Measurements from ENCODE around the gene UBE2K.
"Not testable (repeated sequence)": the region's sequence is repeated elsewhere in the genome, so short reads cannot be mapped to it uniquely, and the experiment has no call there.

UBE2K gene

DNA sequence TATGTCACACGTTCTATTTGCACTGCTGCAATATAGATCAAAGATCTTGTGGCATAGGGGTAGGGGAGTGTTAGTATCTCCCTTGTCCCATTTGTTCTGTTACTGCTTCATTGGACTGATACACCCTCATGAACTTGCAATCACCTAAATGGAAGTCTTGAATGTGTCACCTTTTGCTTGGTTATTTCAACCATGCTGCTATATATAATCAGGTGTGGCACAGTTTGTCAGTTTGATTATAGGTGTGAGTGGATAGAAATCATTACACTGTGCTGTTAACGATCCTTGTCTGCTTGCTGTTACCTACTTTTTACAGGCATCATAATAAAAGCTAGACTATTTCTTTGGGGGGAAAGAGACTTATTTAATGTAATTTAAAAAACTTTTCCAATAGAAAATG is 84.1 kb downstream of the UBE2K start:
- H3K36me3 ChIP-seq (ENCODE audit: control insufficient read depth, insufficient read depth, low read length); H3K27me3 ChIP-seq (ENCODE audit: control insufficient read depth, insufficient read depth, low read length); H3K9me3 ChIP-seq (ENCODE audit: control insufficient read depth, insufficient read depth, low read length); H3K4me3 ChIP-seq (ENCODE audit: low read depth, low read length); H3K9ac ChIP-seq (ENCODE audit: low read depth, low read length); H3K4me1 ChIP-seq (ENCODE audit: control insufficient read depth, insufficient read depth, low read length): not testable (repeated sequence)

DNA sequence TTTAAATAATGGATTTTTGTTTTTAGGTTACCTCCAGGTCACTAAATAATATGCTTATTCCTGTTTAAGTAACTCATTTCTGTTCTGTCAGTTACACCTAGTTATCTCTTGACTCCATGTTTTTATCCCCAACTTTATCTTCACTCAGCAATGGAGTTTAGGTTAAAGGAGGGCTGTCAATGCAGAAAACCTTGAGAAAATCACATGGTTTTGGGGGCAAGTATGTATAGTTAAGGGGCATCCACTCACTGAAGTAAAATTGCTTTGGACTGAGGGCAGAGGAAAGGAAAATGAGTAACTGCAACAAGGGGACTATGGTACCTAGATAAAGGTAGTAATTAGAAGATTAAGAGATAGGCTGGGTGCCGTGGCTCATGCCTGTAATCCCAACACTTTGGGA is 87.1 kb downstream of the UBE2K start:
- H3K9me3 ChIP-seq (ENCODE audit: control insufficient read depth, insufficient read depth, low read length): no peaks in the 10 kb centered on the region
- H3K9ac ChIP-seq (ENCODE audit: low read depth, low read length): no peak overlapping the region

DNA sequence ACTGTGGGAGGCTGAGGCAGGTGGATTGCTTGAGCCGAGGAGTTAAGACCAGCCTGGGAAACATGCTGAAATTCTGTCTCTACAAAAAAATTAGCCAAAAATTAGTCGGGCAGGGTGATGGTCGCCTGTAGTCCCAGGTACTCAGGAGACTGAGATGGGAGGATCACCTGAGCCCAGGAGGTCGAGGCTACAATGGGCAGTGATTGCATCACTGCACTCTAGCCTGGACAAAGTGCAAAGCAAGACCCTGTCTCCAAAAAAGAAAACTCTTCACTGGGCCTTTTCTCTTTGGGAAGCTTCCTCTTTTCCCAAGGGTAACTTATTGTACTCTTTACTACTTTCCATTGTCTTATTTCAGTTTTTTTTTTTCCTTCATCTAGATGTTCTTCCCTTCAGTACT is 88.9 kb downstream of the UBE2K start:
- H3K4me3 ChIP-seq (ENCODE audit: low read depth, low read length): no peak overlapping the region
- H3K9me3 ChIP-seq (ENCODE audit: control insufficient read depth, insufficient read depth, low read length): no peaks in the 10 kb centered on the region
- no peaks in the 10 kb centered on the region for H3K4me1 ChIP-seq (ENCODE audit: control insufficient read depth, insufficient read depth, low read length)
- H3K36me3 ChIP-seq (ENCODE audit: control insufficient read depth, insufficient read depth, low read length): no peaks in the 10 kb centered on the region
- H3K9ac ChIP-seq (ENCODE audit: low read depth, low read length): no peak overlapping the region
- no peaks in the 10 kb centered on the region for H3K27me3 ChIP-seq (ENCODE audit: control insufficient read depth, insufficient read depth, low read length)

More for the DNA sequence above, 87.1 kb downstream of the UBE2K start:
- Histone ChIP-seq H3K36me3 (ENCODE audit: control insufficient read depth, insufficient read depth, low read length) (no peaks in the 10 kb centered on the region), H3K4me3 (ENCODE audit: low read depth, low read length) (no peak overlapping the region), H3K27me3 (ENCODE audit: control insufficient read depth, insufficient read depth, low read length) (no peaks in the 10 kb centered on the region), H3K4me1 (ENCODE audit: control insufficient read depth, insufficient read depth, low read length) (no peaks in the 10 kb centered on the region)

DNA sequence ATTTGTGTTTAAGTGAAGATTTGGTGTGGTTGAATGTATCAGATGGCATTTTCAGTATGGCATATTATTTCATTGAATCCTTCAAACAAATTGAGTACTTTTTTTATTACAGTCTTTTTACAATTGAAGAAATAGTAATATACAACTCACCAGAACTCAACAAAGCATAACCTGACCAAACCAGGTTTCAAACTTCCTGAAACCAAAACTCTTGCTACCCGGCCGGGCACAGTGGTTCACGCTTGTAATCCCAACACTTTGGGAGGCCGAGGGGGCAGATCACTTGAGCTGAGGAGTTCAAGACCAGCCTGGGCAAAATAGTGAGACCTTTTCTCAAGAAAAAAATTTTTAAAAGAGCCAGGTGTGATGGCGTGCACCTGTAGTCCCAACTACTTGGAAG is 94.2 kb downstream of the UBE2K start:
- H3K4me3 ChIP-seq (ENCODE audit: low read depth, low read length): no peak overlapping the region
- H3K9me3 ChIP-seq (ENCODE audit: control insufficient read depth, insufficient read depth, low read length): no peaks in the 10 kb centered on the region
- no peak overlapping the region for H3K9ac ChIP-seq (ENCODE audit: low read depth, low read length)
- H3K27me3 ChIP-seq (ENCODE audit: control insufficient read depth, insufficient read depth, low read length): no peaks in the 10 kb centered on the region
- no peaks in the 10 kb centered on the region for H3K4me1 ChIP-seq (ENCODE audit: control insufficient read depth, insufficient read depth, low read length)
- no peaks in the 10 kb centered on the region for H3K36me3 ChIP-seq (ENCODE audit: control insufficient read depth, insufficient read depth, low read length)

DNA sequence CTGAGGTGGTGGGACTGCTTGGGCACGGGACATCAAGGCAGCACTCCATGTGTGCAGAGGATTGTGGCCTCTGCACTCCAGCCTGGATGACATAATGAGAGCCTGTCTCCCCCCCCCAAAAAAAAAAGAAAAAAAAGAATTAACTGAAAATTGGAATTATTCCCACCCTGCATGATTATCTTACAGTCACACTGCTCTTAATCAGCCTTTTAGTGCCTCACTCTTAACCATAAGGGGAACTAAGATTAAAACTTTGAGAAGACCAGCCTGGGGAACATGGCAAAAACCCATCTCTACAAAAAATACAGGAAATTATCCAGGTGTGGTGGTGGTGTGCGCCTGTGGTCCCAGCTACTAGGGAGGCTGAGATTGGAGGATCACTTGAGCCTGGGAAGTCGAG is 94.6 kb downstream of the UBE2K start:
- Histone ChIP-seq H3K9ac (ENCODE audit: low read depth, low read length) (no peak overlapping the region), H3K4me1 (ENCODE audit: control insufficient read depth, insufficient read depth, low read length) (no peaks in the 10 kb centered on the region), H3K9me3 (ENCODE audit: control insufficient read depth, insufficient read depth, low read length) (no peaks in the 10 kb centered on the region), H3K27me3 (ENCODE audit: control insufficient read depth, insufficient read depth, low read length) (no peaks in the 10 kb centered on the region), H3K4me3 (ENCODE audit: low read depth, low read length) (no peak overlapping the region), H3K36me3 (ENCODE audit: control insufficient read depth, insufficient read depth, low read length) (no peaks in the 10 kb centered on the region)

DNA sequence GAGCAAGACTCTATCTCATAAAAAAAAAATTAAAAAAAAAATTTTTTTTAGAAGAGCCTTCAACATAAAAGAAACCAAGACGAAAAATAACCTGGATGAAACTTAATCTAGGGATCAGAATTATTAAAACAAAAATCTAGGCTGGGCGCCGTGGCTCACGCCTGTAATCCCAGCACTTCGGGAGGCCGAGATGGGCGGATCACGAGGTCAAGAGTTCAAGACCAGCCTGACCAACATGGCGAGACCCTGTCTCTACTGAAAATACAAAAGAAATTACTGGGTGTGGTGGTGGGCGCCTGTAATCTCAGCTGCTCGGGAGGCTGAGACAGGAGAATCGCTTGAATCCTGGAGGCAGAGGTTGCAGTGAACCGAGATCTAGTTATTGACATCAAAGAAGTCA is 95.0 kb downstream of the UBE2K start:
- not testable (repeated sequence) for H3K27me3 ChIP-seq (ENCODE audit: control insufficient read depth, insufficient read depth, low read length); H3K9me3 ChIP-seq (ENCODE audit: control insufficient read depth, insufficient read depth, low read length); H3K9ac ChIP-seq (ENCODE audit: low read depth, low read length); H3K4me1 ChIP-seq (ENCODE audit: control insufficient read depth, insufficient read depth, low read length); H3K4me3 ChIP-seq (ENCODE audit: low read depth, low read length); H3K36me3 ChIP-seq (ENCODE audit: control insufficient read depth, insufficient read depth, low read length)

DNA sequence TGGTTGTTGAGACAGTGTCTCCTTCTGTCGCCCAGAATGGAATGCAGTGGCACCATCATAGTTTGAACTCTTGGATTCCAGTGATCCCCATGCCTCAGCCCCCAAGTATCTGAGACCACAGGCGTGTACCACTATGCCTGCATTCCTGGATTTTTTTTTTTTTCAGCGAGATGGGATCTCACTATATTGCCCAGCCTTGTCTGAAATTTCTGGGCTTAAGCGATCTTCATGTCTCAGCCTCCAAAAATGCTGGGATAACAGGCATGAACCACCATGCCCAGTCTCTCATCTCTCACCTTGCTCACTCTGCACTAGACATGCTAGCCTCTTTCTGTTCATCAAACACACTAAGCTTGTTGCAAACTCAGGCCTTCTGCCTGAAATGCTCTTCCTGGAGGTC is 104.1 kb downstream of the UBE2K start:
- no peaks in the 10 kb centered on the region for H3K36me3 ChIP-seq (ENCODE audit: control insufficient read depth, insufficient read depth, low read length)
- H3K4me1 ChIP-seq (ENCODE audit: control insufficient read depth, insufficient read depth, low read length): no peaks in the 10 kb centered on the region
- H3K27me3 ChIP-seq (ENCODE audit: control insufficient read depth, insufficient read depth, low read length): no peaks in the 10 kb centered on the region
- H3K9ac ChIP-seq (ENCODE audit: low read depth, low read length): no peak overlapping the region
- no peak overlapping the region for H3K4me3 ChIP-seq (ENCODE audit: low read depth, low read length)
- H3K9me3 ChIP-seq (ENCODE audit: control insufficient read depth, insufficient read depth, low read length): no peaks in the 10 kb centered on the region

DNA sequence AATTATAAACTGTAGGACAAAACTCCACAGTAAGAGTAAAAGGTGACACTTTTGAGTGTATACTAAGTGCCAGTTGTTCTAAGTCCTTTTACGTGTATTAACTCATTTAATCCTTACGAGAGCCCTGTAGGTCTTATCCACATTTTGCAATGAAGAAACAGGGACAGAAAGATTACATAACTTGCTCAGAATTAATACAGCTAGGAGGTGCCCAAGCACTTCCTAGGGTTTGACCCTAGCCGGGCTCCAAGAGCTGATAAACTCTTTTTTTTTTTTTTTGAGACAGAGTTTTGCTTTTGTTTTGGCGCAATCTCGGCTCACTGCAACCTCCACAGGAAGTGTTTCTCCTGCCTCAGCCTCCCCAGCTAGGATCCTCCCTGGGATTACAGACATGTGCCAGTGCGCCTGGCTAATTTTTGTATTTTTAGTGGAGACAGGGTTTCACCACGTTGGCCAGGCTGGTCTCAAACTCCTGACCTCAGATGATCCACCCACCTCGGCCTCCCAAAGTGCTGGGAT is 110.4 kb downstream of the UBE2K start:
- no peaks in the 10 kb centered on the region for H3K27me3 ChIP-seq (ENCODE audit: control insufficient read depth, insufficient read depth, low read length)
- H3K9ac ChIP-seq (ENCODE audit: low read depth, low read length): no peak overlapping the region
- no peaks in the 10 kb centered on the region for H3K9me3 ChIP-seq (ENCODE audit: control insufficient read depth, insufficient read depth, low read length)
- H3K4me1 ChIP-seq (ENCODE audit: control insufficient read depth, insufficient read depth, low read length): no peaks in the 10 kb centered on the region
- H3K4me3 ChIP-seq (ENCODE audit: low read depth, low read length): no peak overlapping the region
- H3K36me3 ChIP-seq (ENCODE audit: control insufficient read depth, insufficient read depth, low read length): no peaks in the 10 kb centered on the region

DNA sequence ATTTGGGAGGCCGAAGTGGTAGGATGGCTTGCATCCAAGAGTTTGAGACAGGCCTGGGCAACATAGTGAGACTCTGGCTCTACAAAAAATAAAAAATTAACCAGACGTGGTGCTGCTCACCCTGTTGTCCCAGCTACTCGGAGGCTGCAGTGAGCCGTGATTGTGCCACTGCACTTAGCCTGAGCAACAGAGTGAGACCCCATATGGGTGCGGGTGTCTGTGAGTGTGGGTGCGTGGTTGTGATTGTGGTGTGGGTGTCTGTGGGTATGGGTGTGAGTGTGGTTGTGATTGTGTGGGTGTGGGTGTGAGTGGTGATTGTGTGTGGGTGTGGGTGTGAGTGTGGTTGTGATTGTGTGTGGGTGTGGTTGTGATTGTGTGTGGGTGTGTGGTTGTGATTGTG is 114.6 kb downstream of the UBE2K start:
- H3K36me3 ChIP-seq (ENCODE audit: control insufficient read depth, insufficient read depth, low read length): no peaks in the 10 kb centered on the region
- no peaks in the 10 kb centered on the region for H3K27me3 ChIP-seq (ENCODE audit: control insufficient read depth, insufficient read depth, low read length)
- no peaks in the 10 kb centered on the region for H3K4me1 ChIP-seq (ENCODE audit: control insufficient read depth, insufficient read depth, low read length)
- no peak overlapping the region for H3K9ac ChIP-seq (ENCODE audit: low read depth, low read length)
- H3K9me3 ChIP-seq (ENCODE audit: control insufficient read depth, insufficient read depth, low read length): no peaks in the 10 kb centered on the region
- no peak overlapping the region for H3K4me3 ChIP-seq (ENCODE audit: low read depth, low read length)

DNA sequence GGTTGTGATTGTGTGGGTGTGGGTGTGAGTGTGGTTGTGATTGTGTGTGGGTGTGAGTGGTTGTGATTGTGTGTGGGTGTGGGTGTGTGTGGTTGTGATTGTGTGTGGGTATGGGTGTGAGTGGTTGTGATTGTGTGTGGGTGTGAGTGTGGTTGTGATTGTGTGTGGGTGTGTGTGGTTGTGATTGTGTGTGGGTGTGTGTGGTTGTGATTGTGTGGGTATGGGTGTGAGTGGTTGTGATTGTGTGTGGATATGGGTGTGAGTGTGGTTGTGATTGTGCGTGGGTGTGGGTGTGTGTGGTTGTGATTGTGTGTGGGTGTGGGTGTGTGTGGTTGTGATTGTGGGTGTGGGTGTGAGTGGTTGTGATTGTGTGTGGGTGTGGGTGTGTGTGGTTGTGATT is 115.1 kb downstream of the UBE2K start:
- H3K4me3 ChIP-seq (ENCODE audit: low read depth, low read length); H3K4me1 ChIP-seq (ENCODE audit: control insufficient read depth, insufficient read depth, low read length); H3K36me3 ChIP-seq (ENCODE audit: control insufficient read depth, insufficient read depth, low read length); H3K9ac ChIP-seq (ENCODE audit: low read depth, low read length); H3K27me3 ChIP-seq (ENCODE audit: control insufficient read depth, insufficient read depth, low read length); H3K9me3 ChIP-seq (ENCODE audit: control insufficient read depth, insufficient read depth, low read length): not testable (repeated sequence)

DNA sequence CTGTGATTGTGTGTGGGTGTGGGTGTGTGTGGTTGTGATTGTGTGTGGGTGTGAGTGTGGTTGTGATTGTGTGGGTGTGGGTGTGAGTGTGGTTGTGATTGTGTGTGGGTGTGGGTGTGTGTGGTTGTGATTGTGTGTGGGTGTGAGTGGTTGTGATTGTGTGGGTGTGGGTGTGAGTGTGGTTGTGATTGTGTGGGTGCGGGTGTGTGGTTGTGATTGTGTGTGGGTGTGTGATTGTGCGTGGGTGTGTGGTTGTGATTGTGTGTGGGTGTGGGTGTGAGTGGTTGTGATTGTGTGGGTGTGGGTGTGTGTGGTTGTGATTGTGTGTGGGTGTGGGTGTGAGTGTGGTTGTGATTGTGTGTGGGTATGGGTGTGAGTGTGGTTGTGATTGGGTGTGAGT is 115.8 kb downstream of the UBE2K start:
- H3K9me3 ChIP-seq (ENCODE audit: control insufficient read depth, insufficient read depth, low read length); H3K4me1 ChIP-seq (ENCODE audit: control insufficient read depth, insufficient read depth, low read length); H3K27me3 ChIP-seq (ENCODE audit: control insufficient read depth, insufficient read depth, low read length); H3K9ac ChIP-seq (ENCODE audit: low read depth, low read length); H3K4me3 ChIP-seq (ENCODE audit: low read depth, low read length); H3K36me3 ChIP-seq (ENCODE audit: control insufficient read depth, insufficient read depth, low read length): not testable (repeated sequence)

DNA sequence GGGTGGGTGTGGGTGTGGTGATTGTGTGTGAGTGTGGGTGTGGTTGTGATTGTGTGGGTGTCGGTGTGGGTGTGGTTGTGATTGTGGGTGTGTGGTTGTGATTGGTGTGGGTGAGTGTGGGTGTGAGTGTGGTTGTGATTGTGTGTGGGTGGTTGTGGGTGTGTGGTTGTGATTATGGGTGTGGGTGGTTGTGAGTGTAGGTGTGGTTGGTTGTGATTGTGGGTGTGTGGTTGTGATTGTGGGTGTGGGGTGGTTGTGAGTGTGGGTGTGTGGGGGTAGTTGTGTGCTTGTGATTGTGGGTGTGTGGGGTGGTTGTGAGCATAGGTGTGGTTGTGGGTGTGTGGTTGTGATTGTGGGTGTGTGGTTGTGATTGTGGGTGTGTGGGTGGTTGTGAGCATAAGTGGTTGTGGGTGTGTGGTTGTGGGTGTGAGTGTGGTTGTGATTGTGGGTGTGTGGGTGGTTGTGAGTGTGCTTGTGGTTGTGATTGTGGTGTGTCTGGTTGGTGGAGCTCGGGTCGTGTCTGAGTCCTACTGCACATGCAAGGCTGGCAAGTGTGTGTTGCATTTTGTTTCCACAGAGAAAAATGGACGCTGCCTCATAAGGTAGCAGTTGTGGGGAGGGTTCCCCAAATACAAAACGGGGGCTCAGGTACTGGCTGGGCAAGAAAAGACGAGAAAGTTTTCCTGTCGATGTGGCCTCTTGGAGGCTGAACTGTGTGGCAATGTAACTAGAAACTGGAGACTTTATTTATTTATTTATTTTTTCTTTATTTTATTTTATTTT is 116.7 kb downstream of the UBE2K start:
- H3K4me1 ChIP-seq (ENCODE audit: control insufficient read depth, insufficient read depth, low read length): no peaks in the 10 kb centered on the region
- H3K4me3 ChIP-seq (ENCODE audit: low read depth, low read length): no peak overlapping the region
- H3K27me3 ChIP-seq (ENCODE audit: control insufficient read depth, insufficient read depth, low read length): no peaks in the 10 kb centered on the region
- H3K9me3 ChIP-seq (ENCODE audit: control insufficient read depth, insufficient read depth, low read length): no peaks in the 10 kb centered on the region
- no peak overlapping the region for H3K9ac ChIP-seq (ENCODE audit: low read depth, low read length)
- no peaks in the 10 kb centered on the region for H3K36me3 ChIP-seq (ENCODE audit: control insufficient read depth, insufficient read depth, low read length)

All from iPS-15b (cell line).